HG02798 (cell line): ENCODE measurements around the gene SMAD4.
A peak's percentile ranks its signal among the peaks of the same experiment; 100 is the strongest.
"Not testable (repeated sequence)": the region's sequence is repeated elsewhere in the genome, so short reads cannot be mapped to it uniquely, and the experiment has no call there.

ENCODE experiments used
- ATAC-seq: cut with Tn5 transposase; IDR thresholded peaks from one replicate; pipeline ENCODE4 v1.9.1; 2021; ENCODE audit warnings: mild to moderate bottlenecking; ENCODE audit not compliant: unreplicated experiment, poor library complexity

Gene SMAD4

GRCh38 chr18:51029694-51030536, at the start of gene SMAD4:
Gene SMAD4 (plus strand): TSS chr18:51030213. CDS start chr18:51047047, 16,834 bp downstream.
- ATAC-seq = peak; percentile 83

GRCh38 chr18:50981381-50981780, 48.6 kb upstream of the SMAD4 start:
- no peak for ATAC-seq

GRCh38 chr18:50982086-50982801, 47.8 kb upstream of the SMAD4 start:
- ATAC-seq = no peak

- ATAC-seq = no peak
Measured at GRCh38 chr18:50982802-50983179, 47.2 kb upstream of the SMAD4 start.

- no peak for ATAC-seq
Measured at GRCh38 chr18:50986360-50987087, 43.5 kb upstream of the SMAD4 start.

GRCh38 chr18:50987261-50987660, 42.8 kb upstream of the SMAD4 start:
- no peak for ATAC-seq

GRCh38 chr18:50989711-50990110, 40.3 kb upstream of the SMAD4 start:
- ATAC-seq = no peak

- ATAC-seq = no peak
Measured at GRCh38 chr18:50992351-50992762, 37.7 kb upstream of the SMAD4 start.

- ATAC-seq = no peak
Measured at GRCh38 chr18:50994031-50994430, 36.0 kb upstream of the SMAD4 start.

GRCh38 chr18:51003174-51003573, 26.8 kb upstream of the SMAD4 start:
- ATAC-seq = not testable (repeated sequence)

GRCh38 chr18:51006061-51006818, 23.8 kb upstream of the SMAD4 start:
- ATAC-seq = no peak

- no peak for ATAC-seq
Measured at GRCh38 chr18:51006948-51007789, 22.8 kb upstream of the SMAD4 start.

- ATAC-seq = no peak
Measured at GRCh38 chr18:51007790-51008139, 22.2 kb upstream of the SMAD4 start.

GRCh38 chr18:51009072-51009471, 20.9 kb upstream of the SMAD4 start:
- ATAC-seq = no peak

GRCh38 chr18:51010218-51010617, 19.8 kb upstream of the SMAD4 start:
- no peak for ATAC-seq

- no peak for ATAC-seq
Measured at GRCh38 chr18:51011709-51012108, 18.3 kb upstream of the SMAD4 start.

GRCh38 chr18:51012441-51012840, 17.6 kb upstream of the SMAD4 start:
- no peak for ATAC-seq

GRCh38 chr18:51013259-51013658, 16.8 kb upstream of the SMAD4 start:
- ATAC-seq = no peak

- ATAC-seq = no peak
Measured at GRCh38 chr18:51017140-51017879, 12.7 kb upstream of the SMAD4 start.
